HepG2 (cell line): ENCODE measurements around the gene HEYL. TPM values are rescaled to one million over a fixed set of nuclear protein-coding genes. Genes with fewer than 3 reads are reported as not detected.
A peak's percentile ranks its signal among the peaks of the same experiment; 100 is the strongest.

Experiments
- ATAC-seq: fragments of 200-7000 bp; cut with Tn5 transposase; 3 replicates; pipeline ENCODE4 v1.9.1; 2020; ENCODE audit warnings: mild to moderate bottlenecking, moderate library complexity
- BruUV-seq: library from RNA; stranded (reverse); fragments of 400-500 nt; replicated peaks from 2 replicates; lab custom pipeline; 2021; lab: Mats Ljungman, UMichigan
- CTCF ChIA-PET: fragments of 300-600 bp; formaldehyde crosslinking; extraction: SDS; loops from one replicate; lab custom pipeline; 2021; ENCODE audit warnings: low total read pairs, inconsistent platforms, low intra/inter-chr PET ratio; lab: Yijun Ruan, JAX
- POLR2A ChIA-PET: fragments of 350-600 bp; sonication (Branson Sonifier 250); formaldehyde crosslinking; loops from one replicate; lab custom pipeline; 2020; ENCODE audit warnings: antibody characterized with exemption, inconsistent platforms; lab: Yijun Ruan, JAX
- DNase-seq: peaks from one replicate; pipeline ENCODE4 v3.0.0-alpha.2; 2015; ENCODE audit warnings: low spot score
- FAIRE-seq: peaks from 3 replicates; lab custom pipeline; 2011; peaks lifted over from hg19 to GRCh38; lab: Jason Lieb, UNC
- H2AFZ ChIP-seq: one replicate; pipeline ENCODE4 v1.6.1; 2011; ENCODE audit warnings: low read length, inconsistent platforms
- H3K27ac ChIP-seq: fragments of 300-600 bp; 3 replicates; pipeline ENCODE4 v1.8.0; 2011; ENCODE audit warnings: mixed run types, mild to moderate bottlenecking, mixed read lengths, low read length, inconsistent platforms; ENCODE audit not compliant: insufficient read depth; ENCODE audit errors: extremely low read length
- H3K27me3 ChIP-seq, 2 experiments: fragments of 200-600 bp in 1 of 2; 2 replicates in 1 of 2; 3 replicates in 1 of 2; pipeline versions ENCODE4 v1.6.0 to v1.8.0; 2011; ENCODE audit warnings: low read length in 2 of 2, mild to moderate bottlenecking in 2 of 2, moderate library complexity in 2 of 2, inconsistent platforms in 1 of 2; ENCODE audit not compliant: insufficient read depth in 2 of 2, control insufficient read depth in 1 of 2
- H3K36me3 ChIP-seq, 2 experiments: fragments of 200-600 bp in 1 of 2; replicated peaks in 1 of 2; 2 replicates in 1 of 2; 3 replicates in 1 of 2; pipeline versions ENCODE4 v1.5.1 to v1.8.0; 2011; ENCODE audit warnings: low read length in 2 of 2, inconsistent platforms in 1 of 2; ENCODE audit not compliant: insufficient read depth in 2 of 2, control insufficient read depth in 1 of 2
- H3K4me1 ChIP-seq: 2 replicates; pipeline ENCODE4 v1.5.1; 2012; ENCODE audit warnings: low read length, inconsistent platforms; ENCODE audit not compliant: insufficient read depth
- H3K4me2 ChIP-seq: 2 replicates; pipeline ENCODE4 v1.6.0; 2011; ENCODE audit warnings: low read depth, low read length, inconsistent platforms
- H3K4me3 ChIP-seq, 3 experiments: fragments of 200-600 bp in 1 of 3; sonication (generic), shearing (Covaris generic) in 1 of 3; replicated peaks in 1 of 3; 2 replicates each; pipeline ENCODE4 v1.5.1; 2011 to 2016; ENCODE audit warnings: low read length in 3 of 3, inconsistent platforms in 2 of 3, low read depth in 2 of 3, mild to moderate bottlenecking in 2 of 3, control low read depth in 1 of 3, mixed read lengths in 1 of 3; ENCODE audit not compliant: insufficient read depth in 1 of 3
- H3K79me2 ChIP-seq: one replicate; pipeline ENCODE4 v1.6.1; 2011; ENCODE audit warnings: low read length, inconsistent platforms; ENCODE audit not compliant: insufficient read depth
- H3K9ac ChIP-seq: 2 replicates; pipeline ENCODE4 v1.6.0; 2011; ENCODE audit warnings: mild to moderate bottlenecking, low read depth, low read length, inconsistent platforms; ENCODE audit not compliant: insufficient read depth
- H3K9me3 ChIP-seq: 2 replicates; pipeline ENCODE4 v1.5.1; 2012; ENCODE audit warnings: mild to moderate bottlenecking, low read length
- H4K20me1 ChIP-seq: 2 replicates; pipeline ENCODE4 v1.6.0; 2011; ENCODE audit warnings: inconsistent platforms, mild to moderate bottlenecking, low read length, moderate library complexity; ENCODE audit not compliant: insufficient read depth
- ETV6 ChIP-seq: sonication (generic); formaldehyde crosslinking; conservative IDR thresholded peaks from 2 replicates; pipeline ENCODE4 v1.4.0; 2020; ENCODE audit warnings: missing genetic modification reagents
- KDM2A ChIP-seq: sonication (generic); formaldehyde crosslinking; IDR thresholded peaks from 2 replicates; pipeline ENCODE4 v1.4.0; 2020; ENCODE audit warnings: low read depth, missing genetic modification reagents, borderline replicate concordance
- PCBP2 ChIP-seq: fragments of 200-400 bp; formaldehyde crosslinking; optimal IDR thresholded peaks from 2 replicates; pipeline ENCODE3; 2018; ENCODE audit warnings: low read length, low read depth; ENCODE audit not compliant: poor library complexity, severe bottlenecking
- POGK ChIP-seq: sonication (generic); formaldehyde crosslinking; conservative IDR thresholded peaks from 2 replicates; pipeline ENCODE4 v1.8.0; 2022; ENCODE audit warnings: mild to moderate bottlenecking, moderate library complexity, missing genetic modification reagents
- SALL1 ChIP-seq: sonication (generic); formaldehyde crosslinking; IDR thresholded peaks from 2 replicates; pipeline ENCODE4 v1.8.0; 2022; ENCODE audit warnings: mild to moderate bottlenecking, missing genetic modification reagents
- TRIM24 ChIP-seq: sonication (generic); formaldehyde crosslinking; IDR thresholded peaks from 2 replicates; pipeline ENCODE4 v1.8.0; 2022; ENCODE audit warnings: mild to moderate bottlenecking, missing genetic modification reagents
- ZNF407 ChIP-seq: sonication (generic); formaldehyde crosslinking; IDR thresholded peaks from one replicate; pipeline ENCODE4 v1.5.1; 2020; ENCODE audit warnings: mild to moderate bottlenecking, missing genetic modification reagents; ENCODE audit errors: not compliant biosample characterization
- ZNF720 ChIP-seq: sonication (generic); formaldehyde crosslinking; IDR thresholded peaks from 2 replicates; pipeline ENCODE4 v1.4.0; 2020; ENCODE audit warnings: missing genetic modification reagents
- ZNF770 ChIP-seq: sonication (generic); formaldehyde crosslinking; IDR thresholded peaks from 2 replicates; pipeline ENCODE4 v1.5.0; 2020; ENCODE audit warnings: mild to moderate bottlenecking, missing genetic modification reagents
- WGBS: methylation state at CpG from one replicate; pipeline ENCODE4 v1.1.6; 2017; ENCODE audit warnings: low lambda C conversion rate; 5-methylcytosine and 5-hydroxymethylcytosine counted together
- in situ Hi-C: cut with HindIII; loops from 2 replicates; pipeline ENCODE4 v1.10.0; 2017; ENCODE audit warnings: low pct_unique_long_range_greater_than_20kb; ENCODE audit not compliant: extremely low pct_ligation_motif_present
- intact Hi-C: fragments of 100-400 bp; cut with micrococcal nuclease; formaldehyde crosslinking; loops from one replicate; pipeline ENCODE4 v1.10.0; 2022; ENCODE audit not compliant: unreplicated experiment
- polyA plus RNA-seq, 8 experiments: library from polyadenylated mRNA; depleted of rRNA in 3 of 8; stranded (reverse) in 7 of 8; unstranded in 1 of 8; fragments of >200 nt; fragmentation: Illumina TruSeq in 4 of 8; extraction: Trizol in 4 of 8; gene quantifications; 2 replicates each; pipeline versions ENCODE4 v1.2.1 to v1.2.3, GENCODE V29; 2011 to 2016; ENCODE audit warnings: low read depth in 4 of 8, missing spikeins in 1 of 8, mixed read lengths in 1 of 8; ENCODE audit not compliant: insufficient read depth in 1 of 8
- total RNA-seq, 5 experiments: library from RNA; depleted of rRNA; stranded (reverse); fragments of >200 nt; fragmentation: Illumina TruSeq; extraction: Trizol; gene quantifications; 2 replicates each; pipeline ENCODE4 v1.2.3, GENCODE V29; 2016; ENCODE audit warnings: low read depth in 1 of 5

The HEYL gene
- total and polyA plus RNA-seq, 2 of the 13 experiments (the other 11 are each of a cell fraction or from before 2014, with no cell fraction given), result 0.03 to 0.04 TPM

- TF ChIP-seq POGK (0 out of 2 replicates have a peak, but pooled peaks have one; percentile 26), KDM2A (CRISPR knock-in tag) (peak; percentile 59; the same call in 1 of the 2 replicates), ZNF720 (no peak), SALL1 (CRISPR knock-in tag) (0 out of 2 replicates have a peak, but pooled peaks have one; percentile 29), ETV6 (CRISPR knock-in tag) (no peak), ZNF770 (CRISPR knock-in tag) (peak; percentile 52; the same call in 1 of the 2 replicates)
- TF ChIP-seq, all 625 proteins: peak for 59
Measured at GRCh38 chr1:39609618-39610331, 29.7 kb downstream of the HEYL start (continued).

- Histone ChIP-seq H3K4me3 (no peak overlapping the region), H3K27me3 (no peaks in the 10 kb centered on the region; a peak in 1 of 5 replicates), H3K27ac (no peak overlapping the region), H3K79me2 (no peaks in the 10 kb centered on the region), H3K9ac (no peak overlapping the region), H4K20me1 (no peaks in the 10 kb centered on the region), H3K36me3 (no peaks in the 10 kb centered on the region), H3K4me2 (no peak overlapping the region), H2AFZ (no peak overlapping the region), H3K4me1 (0 out of 2 replicates have a peak, but pooled peaks cover 9% of the 10 kb centered on the region), H3K9me3 (no peaks in the 10 kb centered on the region)
- intact Hi-C loops (loop anchor here (5.0 kb wide), 1 partner anchor 108 kb away; no protein-coding TSS in a partner anchor), in situ Hi-C loops (loop anchor here (5.0 to 10.0 kb wide), 2 partner anchors 43 to 116 kb away; no protein-coding TSS in a partner anchor)
- DNase-seq (no peak), FAIRE-seq (no peak), ATAC-seq (no peak)
- 79% methylated on average over 8 of the region's 8 CpGs for WGBS
- ChIA-PET CTCF (interaction anchor here (1.3 kb wide), 1 partner anchor 45 kb away, joined by 3 read pairs; no protein-coding TSS in a partner anchor), POLR2A (no interaction called here)
- no TSS peak for BruUV-seq
- TF ChIP-seq TRIM24 (CRISPR knock-in tag) (no peak), ZNF720 (no peak), ZNF407 (CRISPR knock-in tag) (no peak), PCBP2 (no peak)
Measured at GRCh38 chr1:39608921-39609320, 30.5 kb downstream of the HEYL start.
